CD4-positive, CD25-positive, alpha-beta regulatory T cell (primary cell): ENCODE data around the gene TMEM97. TPM values are rescaled to one million over a fixed set of nuclear protein-coding genes. Genes with fewer than 3 reads are reported as not detected.

Experiments
- polyA plus RNA-seq, 4 donors: library from polyadenylated mRNA; unstranded; fragments of 300-500 nt; fragmentation: Illumina TruSeq; gene quantifications; one replicate each; pipeline ENCODE4 v1.2.3, GENCODE V29; 2021
- total RNA-seq: library from RNA; stranded (reverse); gene quantifications from one replicate; pipeline ENCODE4 v1.2.3, GENCODE V29; 2022

TMEM97 gene
- total and polyA plus RNA-seq, 5 donors from 2014 or later = 4.1 to 9.5 (median 7.3) TPM

Other genes with a start within 250 kb of the TMEM97 start
- gene IFT20, start 16.3 kb downstream of the TMEM97 start, total RNA-seq = 44.1 TPM
- 10 to 100 TPM; 36.9 to 55.5 (median 44.4) TPM for gene IFT20, start 16.3 kb downstream of the TMEM97 start, polyA plus RNA-seq
- gene TNFAIP1, start 16.6 kb downstream of the TMEM97 start, total RNA-seq = 15.7 TPM
- gene TNFAIP1, start 16.6 kb downstream of the TMEM97 start, polyA plus RNA-seq = 10 to 100 TPM in 1 of 4 donors, 1 to 10 TPM in 3; 6.5 to 10.5 (median 8.8) TPM
- 29.4 TPM for gene POLDIP2, start 38.3 kb downstream of the TMEM97 start, total RNA-seq
- 10 to 100 TPM; 70.2 to 88.5 (median 74.7) TPM for gene POLDIP2, start 38.3 kb downstream of the TMEM97 start, polyA plus RNA-seq
- not detected for gene SEBOX, start 46.0 kb downstream of the TMEM97 start, total RNA-seq
- gene SEBOX, start 46.0 kb downstream of the TMEM97 start, polyA plus RNA-seq = not detected
- gene VTN, start 51.1 kb downstream of the TMEM97 start, total RNA-seq = not detected
- under 1 TPM in 3 of 4 donors, not detected in 1; 0.10 to 0.18 (median 0.17) TPM for gene VTN, start 51.1 kb downstream of the TMEM97 start, polyA plus RNA-seq
- 21.7 TPM for gene SARM1, start 52.5 kb downstream of the TMEM97 start, total RNA-seq
- 1 to 10 TPM; 7.2 to 8.5 (median 7.9) TPM for gene SARM1, start 52.5 kb downstream of the TMEM97 start, polyA plus RNA-seq
- gene SLC46A1, start 87.0 kb downstream of the TMEM97 start, total RNA-seq = 0.89 TPM
- gene SLC46A1, start 87.0 kb downstream of the TMEM97 start, polyA plus RNA-seq = 1 to 10 TPM in 2 of 4 donors, under 1 TPM in 1, not detected in 1; 0.49 to 2.8 (median 1.9) TPM
- gene SLC13A2, start 154.4 kb downstream of the TMEM97 start, total RNA-seq = not detected
- not detected for gene SLC13A2, start 154.4 kb downstream of the TMEM97 start, polyA plus RNA-seq
- gene FOXN1, start 187.1 kb downstream of the TMEM97 start, total RNA-seq = not detected
- gene FOXN1, start 187.1 kb downstream of the TMEM97 start, polyA plus RNA-seq = not detected
- 66.9 TPM for gene UNC119, start 233.4 kb downstream of the TMEM97 start, total RNA-seq
- gene UNC119, start 233.4 kb downstream of the TMEM97 start, polyA plus RNA-seq = 10 to 100 TPM; 29.5 to 35.0 (median 31.2) TPM